HCT116 (cell line): ENCODE data around the gene SEC31B.

Experiments used
- EZH2 ChIP-seq: fragments of 200-600 bp; sonication (generic); IDR thresholded peaks from 2 replicates; pipeline ENCODE4 v1.6.1; 2017; ENCODE audit warnings: antibody characterized with exemption, mixed run types
- EZH2phosphoT487 ChIP-seq: fragments of 200-600 bp; IDR thresholded peaks from 2 replicates; pipeline ENCODE4 v1.6.1; 2018; ENCODE audit warnings: antibody characterized with exemption, borderline replicate concordance
- POLR2A ChIP-seq: IDR thresholded peaks from 2 replicates; pipeline ENCODE4 v1.7.0; 2011; ENCODE audit warnings: borderline replicate concordance; ENCODE audit not compliant: insufficient read depth, insufficient read length; ENCODE audit errors: extremely low read depth
- POLR2AphosphoS5 ChIP-seq: IDR thresholded peaks from 2 replicates; pipeline ENCODE4 v1.6.1; 2011; ENCODE audit warnings: mild to moderate bottlenecking, low read depth, low read length, moderate library complexity
- ZNF274 ChIP-seq: fragments of 200-500 bp; sonication (Bioruptor generic); IDR thresholded peaks from 2 replicates; pipeline ENCODE4 v1.6.1; 2014; ENCODE audit warnings: mild to moderate bottlenecking, low read depth, low read length, inconsistent platforms
- TF ChIP-seq, protein P1 (sequence below), 3 experiments: fragments of 200-600 bp in 1 of 3; sonication (generic) in 1 of 3; IDR thresholded peaks in 2 of 3; conservative IDR thresholded peaks in 1 of 3; 2 replicates each; pipeline ENCODE4 v1.5.1; 2012 to 2017; ENCODE audit warnings: low read depth in 2 of 3, low read length in 2 of 3, antibody characterized with exemption in 1 of 3, borderline replicate concordance in 1 of 3, control low read depth in 1 of 3, mild to moderate bottlenecking in 1 of 3, mixed read lengths in 1 of 3, mixed run types in 1 of 3, moderate library complexity in 1 of 3; ENCODE audit not compliant: insufficient read depth in 1 of 3
- TF ChIP-seq, protein P2 (sequence below): IDR thresholded peaks from 2 replicates; pipeline ENCODE4 v1.6.1; 2012

DNA sequence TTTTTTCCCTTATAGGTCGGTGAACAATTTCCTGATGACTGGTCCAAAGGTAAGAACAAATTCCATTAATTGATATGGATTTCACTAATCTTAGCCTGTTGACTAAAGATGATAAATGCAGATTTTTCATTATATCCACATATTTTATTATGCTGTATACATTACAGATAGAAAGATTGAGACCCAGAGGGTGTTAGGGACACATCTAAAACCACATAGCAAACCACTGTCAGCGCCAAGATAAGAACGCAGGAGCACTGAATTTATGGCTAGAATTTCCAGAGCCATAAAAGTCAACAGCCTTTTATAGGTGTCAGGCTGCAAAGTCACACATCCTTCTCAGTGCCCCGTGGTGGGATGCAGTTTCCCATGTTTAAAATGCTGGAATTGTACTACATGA is 40.6 kb downstream of the SEC31B start:
- TF ChIP-seq ZNF274 = no peak
- TF ChIP-seq POLR2A = no peak
- TF ChIP-seq, protein P1, sequence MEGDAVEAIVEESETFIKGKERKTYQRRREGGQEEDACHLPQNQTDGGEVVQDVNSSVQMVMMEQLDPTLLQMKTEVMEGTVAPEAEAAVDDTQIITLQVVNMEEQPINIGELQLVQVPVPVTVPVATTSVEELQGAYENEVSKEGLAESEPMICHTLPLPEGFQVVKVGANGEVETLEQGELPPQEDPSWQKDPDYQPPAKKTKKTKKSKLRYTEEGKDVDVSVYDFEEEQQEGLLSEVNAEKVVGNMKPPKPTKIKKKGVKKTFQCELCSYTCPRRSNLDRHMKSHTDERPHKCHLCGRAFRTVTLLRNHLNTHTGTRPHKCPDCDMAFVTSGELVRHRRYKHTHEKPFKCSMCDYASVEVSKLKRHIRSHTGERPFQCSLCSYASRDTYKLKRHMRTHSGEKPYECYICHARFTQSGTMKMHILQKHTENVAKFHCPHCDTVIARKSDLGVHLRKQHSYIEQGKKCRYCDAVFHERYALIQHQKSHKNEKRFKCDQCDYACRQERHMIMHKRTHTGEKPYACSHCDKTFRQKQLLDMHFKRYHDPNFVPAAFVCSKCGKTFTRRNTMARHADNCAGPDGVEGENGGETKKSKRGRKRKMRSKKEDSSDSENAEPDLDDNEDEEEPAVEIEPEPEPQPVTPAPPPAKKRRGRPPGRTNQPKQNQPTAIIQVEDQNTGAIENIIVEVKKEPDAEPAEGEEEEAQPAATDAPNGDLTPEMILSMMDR (IDR thresholded peaks at IDR 0.05 in 2 of 3, conservative IDR thresholded peaks at IDR 0.05 in 1 of 3; ENCODE audit: borderline replicate concordance in 1 of 3, insufficient read depth in 1 of 3, low read depth in 2 of 3, low read length in 2 of 3) = no peak
- TF ChIP-seq EZH2 = no peak
- TF ChIP-seq, protein P2, sequence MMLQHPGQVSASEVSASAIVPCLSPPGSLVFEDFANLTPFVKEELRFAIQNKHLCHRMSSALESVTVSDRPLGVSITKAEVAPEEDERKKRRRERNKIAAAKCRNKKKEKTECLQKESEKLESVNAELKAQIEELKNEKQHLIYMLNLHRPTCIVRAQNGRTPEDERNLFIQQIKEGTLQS = no peak
- no peak for TF ChIP-seq EZH2phosphoT487
- no peak for TF ChIP-seq POLR2AphosphoS5
